HG02798 (cell line): ENCODE results near the gene CEP83.

Experiments used
- ATAC-seq: cut with Tn5 transposase; IDR thresholded peaks from one replicate; pipeline ENCODE4 v1.9.1; 2021; ENCODE audit warnings: mild to moderate bottlenecking; ENCODE audit not compliant: unreplicated experiment, poor library complexity

CEP83 gene

GRCh38 chr12:94276725-94277124 lies 182.9 kb downstream of the CEP83 start:
- no peak for ATAC-seq

- no peak for ATAC-seq
These were observed 186.4 kb downstream of the CEP83 start for GRCh38 chr12:94273272-94273671.

- ATAC-seq = no peak
These were observed 187.4 kb downstream of the CEP83 start for GRCh38 chr12:94272280-94272679.

GRCh38 chr12:94271351-94271750 lies 188.3 kb downstream of the CEP83 start:
- ATAC-seq = no peak

GRCh38 chr12:94269316-94269999 lies 190.2 kb downstream of the CEP83 start:
- peak; percentile 35 for ATAC-seq

GRCh38 chr12:94267921-94268471 lies 191.7 kb downstream of the CEP83 start:
- ATAC-seq = no peak

- no peak for ATAC-seq
These were observed 192.2 kb downstream of the CEP83 start for GRCh38 chr12:94267537-94267872.

- ATAC-seq = no peak
These were observed 192.7 kb downstream of the CEP83 start for GRCh38 chr12:94266796-94267536.

- ATAC-seq = no peak
These were observed 193.5 kb downstream of the CEP83 start for GRCh38 chr12:94265966-94266745.

GRCh38 chr12:94265539-94265938 lies 194.1 kb downstream of the CEP83 start:
- ATAC-seq = no peak

GRCh38 chr12:94264736-94265485 lies 194.8 kb downstream of the CEP83 start:
- ATAC-seq = no peak

- ATAC-seq = no peak
These were observed 195.6 kb downstream of the CEP83 start for GRCh38 chr12:94263905-94264561.

GRCh38 chr12:94263011-94263811 lies 196.5 kb downstream of the CEP83 start:
- ATAC-seq = peak; percentile 43

GRCh38 chr12:94262228-94263010 lies 197.2 kb downstream of the CEP83 start:
- ATAC-seq = peak; percentile 39

- no peak for ATAC-seq
These were observed 197.9 kb downstream of the CEP83 start for GRCh38 chr12:94261786-94262185.

- ATAC-seq = no peak
These were observed 198.5 kb downstream of the CEP83 start for GRCh38 chr12:94261119-94261518.

- ATAC-seq = no peak
These were observed 198.9 kb downstream of the CEP83 start for GRCh38 chr12:94260717-94261116.

GRCh38 chr12:94260017-94260416 lies 199.7 kb downstream of the CEP83 start:
- ATAC-seq = no peak
